ENCODE results near the gene DAB1. TPM values are rescaled to one million over a fixed set of nuclear protein-coding genes. Genes with fewer than 3 reads are reported as not detected.

Gene DAB1
- total RNA-seq, 2 donors from 2014 or later, result not detected

DNA sequence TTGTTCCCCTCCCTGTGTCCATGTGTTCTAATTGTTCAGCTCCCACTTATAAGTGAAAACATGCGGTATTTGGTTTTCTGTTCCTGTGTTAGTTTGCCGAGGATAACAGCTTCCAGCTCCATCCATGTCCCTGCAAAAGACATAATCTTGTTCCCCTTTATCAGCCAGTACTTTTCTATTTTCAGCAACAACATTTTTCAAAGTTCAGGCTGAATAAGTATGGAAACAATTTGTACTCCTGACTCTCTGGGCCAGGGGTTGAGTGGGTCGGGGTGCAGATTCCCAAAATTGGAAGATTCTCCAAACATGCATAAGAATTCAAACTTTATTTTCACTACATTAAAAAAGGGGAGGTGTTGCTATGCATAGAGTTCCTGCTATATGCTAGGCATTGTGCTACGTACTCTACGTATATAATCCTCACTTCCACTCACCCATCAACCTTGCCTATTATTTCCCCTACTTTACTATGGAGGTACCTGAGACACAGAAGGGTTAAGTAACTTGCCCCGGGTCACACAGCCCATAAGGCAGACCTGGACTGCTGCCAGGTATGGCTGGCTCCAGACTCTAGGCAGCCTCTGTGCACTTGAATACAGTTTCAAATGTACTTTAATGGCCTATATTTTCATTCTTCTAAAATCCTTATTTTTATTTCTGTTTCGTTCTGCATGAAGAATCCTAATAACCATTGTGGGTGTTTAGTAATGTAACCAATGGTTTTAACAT is 341.0 kb downstream of the DAB1 start:
- DNase-seq (ENCODE audit: low spot score), result no peak
- Histone ChIP-seq H3K4me3 (no peak overlapping the region), H3K36me3 (no peaks in the 10 kb centered on the region), H3K27ac (peak overlapping the region in 1 of 2 donors; percentile 0), H3K9me3 (no peaks in the 10 kb centered on the region), H3K4me1 (ENCODE audit: control insufficient read depth in 1 of 2, low read depth in 2 of 2) (peaks cover 0 to 32% of the 10 kb centered on the region in 2 donors), H3K27me3 (replicated peaks; ENCODE audit: insufficient read depth) (no peaks in the 10 kb centered on the region)
- TF ChIP-seq CTCF (IDR thresholded peaks at IDR 0.05), result no peak
- no peak for ATAC-seq (ENCODE audit: insufficient number of reproducible peaks, low FRiP score, low read depth)

- H3K36me3 ChIP-seq, result no peaks in the 10 kb centered on the region
- H3K27me3 ChIP-seq (replicated peaks; ENCODE audit: insufficient read depth), result no peaks in the 10 kb centered on the region
- no peak for TF ChIP-seq CTCF (IDR thresholded peaks at IDR 0.05)
- no peak overlapping the region for H3K27ac ChIP-seq
- peaks cover 0 to 29% of the 10 kb centered on the region in 2 donors for H3K4me1 ChIP-seq (ENCODE audit: control insufficient read depth in 1 of 2, low read depth in 2 of 2)
- DNase-seq (ENCODE audit: low spot score) (no peak), ATAC-seq (ENCODE audit: insufficient number of reproducible peaks, low FRiP score, low read depth) (no peak)
- H3K4me3 ChIP-seq, result no peak overlapping the region
- H3K9me3 ChIP-seq, result no peaks in the 10 kb centered on the region
Observed at GRCh38 chr1:57079454-57080157, 344.3 kb downstream of the DAB1 start.

DNA sequence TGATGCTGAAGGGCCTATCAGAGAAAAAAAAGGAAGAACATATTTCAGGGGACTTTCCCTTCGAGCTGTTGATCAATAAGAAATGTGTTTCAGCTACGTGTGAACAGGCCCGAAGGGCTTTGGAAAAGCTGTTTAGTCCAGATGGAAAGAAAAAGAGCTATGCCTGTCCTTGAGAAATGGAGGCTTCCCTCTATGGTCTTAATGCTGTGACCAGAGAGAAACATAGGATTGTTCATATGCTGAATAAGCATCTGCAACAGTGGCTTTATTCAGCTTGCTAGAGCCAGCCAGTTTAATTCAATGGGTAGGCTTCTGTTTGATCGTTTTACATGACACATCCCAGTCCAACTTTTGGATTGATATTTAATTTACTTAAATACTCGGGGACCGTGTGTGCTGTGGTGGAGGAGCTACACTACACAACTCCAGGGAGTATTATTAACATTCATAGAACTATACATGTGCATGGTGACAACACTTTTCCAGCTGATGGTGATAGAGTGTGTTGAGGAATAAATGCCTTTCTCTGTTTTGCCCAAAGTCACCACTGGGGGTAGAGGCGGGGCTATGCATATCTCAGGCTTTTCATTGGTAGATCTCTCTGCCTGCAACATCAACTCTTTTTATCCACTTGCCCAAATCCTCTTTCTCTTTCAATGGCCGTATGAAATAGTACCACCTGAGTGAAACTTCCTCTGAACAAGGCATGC is 351.3 kb downstream of the DAB1 start:
- H3K4me1 ChIP-seq (ENCODE audit: control insufficient read depth in 1 of 2, low read depth in 2 of 2), result peaks cover 0 to 17% of the 10 kb centered on the region in 2 donors
- no peaks in the 10 kb centered on the region for H3K36me3 ChIP-seq
- H3K9me3 ChIP-seq, result no peaks in the 10 kb centered on the region
- no peak for TF ChIP-seq CTCF (IDR thresholded peaks at IDR 0.05)
- DNase-seq (ENCODE audit: low spot score) (no peak), ATAC-seq (ENCODE audit: insufficient number of reproducible peaks, low FRiP score, low read depth) (no peak)
- H3K4me3 ChIP-seq, result no peak overlapping the region
- no peaks in the 10 kb centered on the region for H3K27me3 ChIP-seq (replicated peaks; ENCODE audit: insufficient read depth)
- no peak overlapping the region for H3K27ac ChIP-seq

DNA sequence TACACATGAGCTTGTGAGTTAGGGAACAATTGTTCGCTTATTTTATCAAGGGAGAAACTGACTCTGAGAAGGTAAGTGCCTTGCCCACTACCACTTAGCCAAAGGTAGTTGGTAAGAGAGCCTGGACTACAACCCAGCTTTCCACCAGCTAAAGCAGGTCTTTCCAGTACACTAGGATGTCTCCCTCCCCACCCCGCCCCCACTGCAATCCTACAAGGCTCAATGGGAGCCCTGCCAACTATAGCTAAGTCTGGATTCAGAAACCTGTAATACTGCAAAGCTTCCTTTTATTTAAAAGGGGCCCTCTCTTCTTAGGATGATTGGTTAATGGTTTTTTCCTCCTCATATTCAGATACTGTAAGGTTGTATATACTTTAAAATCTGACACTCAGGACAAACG is 356.0 kb downstream of the DAB1 start:
- no peaks in the 10 kb centered on the region for H3K27me3 ChIP-seq (replicated peaks; ENCODE audit: insufficient read depth)
- DNase-seq (ENCODE audit: low spot score), result no peak
- no peak overlapping the region for H3K4me3 ChIP-seq
- H3K27ac ChIP-seq, result no peak overlapping the region
- H3K9me3 ChIP-seq, result no peaks in the 10 kb centered on the region
- peaks cover 0 to 17% of the 10 kb centered on the region in 2 donors for H3K4me1 ChIP-seq (ENCODE audit: control insufficient read depth in 1 of 2, low read depth in 2 of 2)
- no peaks in the 10 kb centered on the region for H3K36me3 ChIP-seq
- ATAC-seq (ENCODE audit: insufficient number of reproducible peaks, low FRiP score, low read depth), result no peak
- TF ChIP-seq CTCF (IDR thresholded peaks at IDR 0.05), result no peak

DNA sequence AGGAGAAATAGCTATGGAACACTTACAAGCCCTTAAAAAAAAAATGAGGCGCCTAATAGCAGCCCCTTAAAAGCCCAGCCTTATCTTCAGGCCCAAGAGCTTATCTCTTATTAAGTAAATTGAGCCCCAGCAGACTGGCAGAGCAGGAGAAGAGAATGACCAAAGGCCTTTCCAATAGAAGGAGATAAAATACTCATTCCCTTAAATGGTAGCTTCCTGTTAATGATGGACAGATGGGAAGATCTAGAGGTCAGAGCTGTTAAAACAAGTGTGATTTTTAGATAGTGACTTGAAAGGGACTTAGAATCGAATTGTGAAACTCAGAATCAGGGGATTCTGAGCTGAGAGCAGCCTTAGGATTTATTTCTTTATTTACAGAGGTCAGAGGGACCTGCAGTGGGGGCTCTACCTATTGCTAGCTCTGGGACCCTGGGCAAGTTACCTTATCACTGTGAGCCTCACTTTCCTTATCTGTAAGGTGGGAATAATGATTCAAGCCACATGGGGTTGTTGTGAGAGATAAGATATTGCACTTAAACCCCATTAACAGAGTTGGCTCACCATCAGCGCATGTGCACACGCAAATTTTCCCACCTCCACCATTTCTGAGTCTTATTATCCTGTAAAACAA is 356.8 kb downstream of the DAB1 start:
- Histone ChIP-seq H3K4me3 (no peak overlapping the region), H3K9me3 (no peaks in the 10 kb centered on the region), H3K4me1 (ENCODE audit: control insufficient read depth in 1 of 2, low read depth in 2 of 2) (peaks cover 0 to 17% of the 10 kb centered on the region in 2 donors), H3K27me3 (replicated peaks; ENCODE audit: insufficient read depth) (no peaks in the 10 kb centered on the region), H3K36me3 (no peaks in the 10 kb centered on the region), H3K27ac (no peak overlapping the region)
- TF ChIP-seq CTCF (IDR thresholded peaks at IDR 0.05), result no peak
- no peak for DNase-seq (ENCODE audit: low spot score)
- ATAC-seq (ENCODE audit: insufficient number of reproducible peaks, low FRiP score, low read depth), result no peak
